GM21825 (cell line): ENCODE data around the gene SCFD1.
"Not testable (repeated sequence)": the region's sequence is repeated elsewhere in the genome, so short reads cannot be mapped to it uniquely, and the experiment has no call there.

Source experiments
- ATAC-seq: cut with Tn5 transposase; IDR thresholded peaks from one replicate; pipeline ENCODE4 v1.9.1; 2021; ENCODE audit warnings: mild to moderate bottlenecking, moderate library complexity; ENCODE audit not compliant: unreplicated experiment

Gene SCFD1

GRCh38 chr14:30669594-30669993, 47.5 kb downstream of the SCFD1 start:
- ATAC-seq, result no peak

DNA sequence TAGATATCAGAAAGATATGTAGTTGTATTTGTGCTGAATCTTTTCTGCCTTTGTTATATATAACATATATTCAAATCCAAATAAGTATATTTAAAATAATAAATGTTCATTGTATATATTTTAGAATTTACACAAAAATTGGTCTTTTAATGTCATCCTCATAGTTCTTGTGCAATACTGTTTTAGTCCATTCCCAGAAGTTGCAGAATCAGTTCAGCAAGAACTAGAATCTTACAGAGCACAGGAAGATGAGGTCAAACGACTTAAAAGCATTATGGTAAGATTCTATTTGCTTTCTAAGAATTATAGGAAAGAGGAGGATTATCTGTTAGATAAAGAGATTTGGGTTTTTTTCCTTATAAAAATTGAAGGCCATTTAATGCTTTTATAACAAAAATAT, 51.0 kb downstream of the SCFD1 start:
- ATAC-seq, result no peak

GRCh38 chr14:30678926-30679431, 56.9 kb downstream of the SCFD1 start:
- ATAC-seq, result no peak

DNA sequence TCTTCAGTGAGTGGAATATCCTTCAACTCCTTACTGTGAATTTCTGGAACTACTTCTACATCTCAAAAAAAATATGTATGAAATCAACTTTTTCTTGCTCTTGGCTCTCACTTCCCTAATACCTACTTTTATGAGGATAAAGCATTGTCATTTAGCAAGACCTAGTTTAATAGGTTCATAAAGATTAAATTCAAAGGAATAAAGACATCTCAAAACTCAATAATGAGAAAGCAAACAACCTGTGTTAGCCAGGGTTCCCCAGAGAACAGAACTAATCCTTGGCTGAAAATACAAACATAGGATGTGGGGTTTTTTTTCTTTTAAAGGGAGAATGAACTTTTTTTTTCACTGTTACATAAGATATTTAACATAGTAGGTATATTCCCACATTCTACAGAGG, 57.9 kb downstream of the SCFD1 start:
- no peak for ATAC-seq

- not testable (repeated sequence) for ATAC-seq
Measured at GRCh38 chr14:30680776-30681175, 58.7 kb downstream of the SCFD1 start.

DNA sequence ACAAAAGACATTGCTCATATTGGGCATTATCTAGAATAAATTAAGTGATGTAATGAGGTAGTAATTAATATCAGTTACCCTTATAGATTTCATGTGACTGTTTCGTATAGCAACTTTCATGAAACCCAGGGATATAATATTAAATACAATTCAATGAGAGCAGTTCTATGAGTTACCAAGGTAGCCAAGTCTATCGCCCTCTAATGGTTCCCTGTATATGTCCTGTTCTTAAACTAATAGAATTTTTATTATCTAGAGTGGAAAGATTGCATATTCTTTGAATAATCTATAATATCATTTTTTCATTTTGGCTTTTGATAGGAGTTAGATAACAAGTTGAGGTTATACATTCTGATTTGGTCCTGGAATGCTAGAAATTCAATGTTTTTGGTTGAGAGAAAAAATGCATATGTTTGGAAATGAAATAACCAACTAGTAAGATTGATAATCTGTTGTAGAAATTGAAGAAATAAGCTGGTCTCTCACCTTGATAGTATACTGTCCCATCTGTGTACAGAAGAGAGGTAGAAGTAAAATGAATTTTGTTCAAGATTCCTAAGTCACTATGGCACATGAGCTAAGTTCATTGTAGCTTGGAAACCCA, 59.7 kb downstream of the SCFD1 start:
- ATAC-seq, result no peak

DNA sequence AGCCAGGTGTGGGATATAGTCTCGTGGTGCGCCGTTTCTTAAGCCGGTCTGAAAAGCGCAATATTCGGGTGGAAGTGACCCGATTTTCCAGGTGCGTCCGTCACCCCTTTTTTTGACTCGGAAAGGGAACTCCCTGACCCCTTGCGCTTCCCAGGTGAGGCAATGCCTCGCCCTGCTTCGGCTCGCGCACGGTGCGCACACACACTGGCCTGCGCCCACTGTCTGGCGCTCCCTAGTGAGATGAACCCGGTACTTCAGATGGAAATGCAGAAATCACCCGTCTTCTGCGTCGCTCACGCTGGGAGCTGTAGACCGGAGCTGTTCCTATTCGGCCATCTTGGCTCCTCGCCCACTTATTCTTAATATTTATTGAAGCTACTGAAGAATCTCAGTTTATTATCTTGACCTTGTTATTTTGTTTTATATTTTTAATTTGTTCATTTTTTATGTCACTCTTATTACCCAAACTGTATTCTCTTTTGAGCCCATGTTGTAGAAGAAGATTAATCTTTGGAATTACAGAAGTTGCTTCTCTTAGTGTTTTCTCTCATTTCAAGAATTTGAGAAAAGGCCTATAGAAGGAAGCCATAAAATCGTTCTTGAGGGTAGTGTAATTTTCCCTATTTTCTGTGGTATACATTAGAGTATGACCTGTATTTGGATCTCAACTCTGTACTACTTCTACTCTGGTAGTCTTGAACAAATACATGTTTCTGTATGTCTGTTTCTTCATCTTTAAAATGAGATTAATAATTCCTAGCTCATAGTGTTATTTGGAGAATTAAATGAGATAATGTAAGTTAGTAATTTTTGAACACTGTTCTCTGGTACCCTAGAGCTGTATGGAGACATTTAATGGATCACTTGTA, 68.6 kb downstream of the SCFD1 start:
- ATAC-seq, result not testable (repeated sequence)

- ATAC-seq, result no peak
Measured at GRCh38 chr14:30691751-30692398, 69.8 kb downstream of the SCFD1 start.

- no peak for ATAC-seq
Measured at GRCh38 chr14:30692669-30693068, 70.5 kb downstream of the SCFD1 start.

- no peak for ATAC-seq
Measured at GRCh38 chr14:30698463-30698862, 76.3 kb downstream of the SCFD1 start.

- no peak for ATAC-seq
Measured at GRCh38 chr14:30706704-30707103, 84.6 kb downstream of the SCFD1 start.

DNA sequence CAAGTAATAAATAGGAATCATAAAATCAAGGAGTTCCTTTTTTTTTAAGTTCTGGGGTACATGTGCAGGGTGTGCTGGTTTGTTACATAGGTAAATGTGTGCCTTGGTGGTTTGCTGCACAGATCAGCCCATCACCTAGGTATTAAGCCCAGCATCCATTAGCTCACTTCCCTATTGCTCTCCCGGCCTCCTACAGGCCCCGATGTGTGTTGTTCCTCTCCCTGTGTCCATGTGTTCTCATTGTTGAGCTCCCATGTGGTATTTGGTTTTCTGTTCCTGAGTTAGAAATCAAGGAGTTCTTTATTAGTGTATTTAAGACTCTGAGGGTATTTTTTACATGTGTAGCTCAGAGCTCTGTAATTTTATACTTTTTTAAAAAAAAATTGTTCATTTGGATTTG, 86.0 kb downstream of the SCFD1 start:
- ATAC-seq, result no peak

GRCh38 chr14:30709201-30709600, 87.1 kb downstream of the SCFD1 start:
- ATAC-seq, result no peak

DNA sequence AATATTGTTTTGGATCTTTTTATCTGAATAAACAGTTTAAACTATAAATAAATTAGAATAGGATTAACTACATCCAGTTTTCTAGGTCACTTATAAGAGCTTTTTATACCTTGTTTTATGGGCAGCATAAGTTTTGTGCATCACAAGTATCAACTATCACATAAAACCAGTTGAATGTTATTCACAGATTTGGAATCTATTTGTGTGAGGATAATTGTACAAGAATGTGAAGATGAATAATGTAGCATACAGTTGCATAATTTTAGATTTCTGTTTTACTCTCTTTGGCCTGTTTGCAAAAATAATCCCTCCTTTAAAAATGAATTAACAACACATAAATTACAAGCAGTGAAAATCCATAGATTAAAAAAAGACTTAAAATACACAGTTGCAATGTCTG, 88.8 kb downstream of the SCFD1 start:
- ATAC-seq, result no peak

GRCh38 chr14:30719137-30719536, 97.0 kb downstream of the SCFD1 start:
- no peak for ATAC-seq

GRCh38 chr14:30725763-30726162, 103.6 kb downstream of the SCFD1 start:
- no peak for ATAC-seq

DNA sequence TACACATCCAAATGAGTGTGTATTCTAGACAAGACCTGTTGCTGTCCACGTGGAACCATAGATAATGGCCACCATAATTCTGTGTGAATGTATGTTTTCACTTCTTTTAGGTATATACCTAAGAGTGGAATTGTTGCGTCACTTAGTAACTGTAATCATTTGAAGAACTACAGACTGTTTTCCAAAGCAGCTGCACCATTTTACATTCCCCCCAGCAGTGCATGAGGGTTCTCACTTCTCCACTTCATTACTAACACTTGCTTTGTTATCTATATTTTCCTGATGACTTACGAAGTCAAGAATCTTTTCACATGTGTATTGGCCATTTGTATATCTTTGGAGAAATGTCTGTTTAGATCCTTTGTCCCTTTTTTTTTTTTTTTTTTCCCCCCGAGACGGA, 106.4 kb downstream of the SCFD1 start:
- ATAC-seq, result no peak

DNA sequence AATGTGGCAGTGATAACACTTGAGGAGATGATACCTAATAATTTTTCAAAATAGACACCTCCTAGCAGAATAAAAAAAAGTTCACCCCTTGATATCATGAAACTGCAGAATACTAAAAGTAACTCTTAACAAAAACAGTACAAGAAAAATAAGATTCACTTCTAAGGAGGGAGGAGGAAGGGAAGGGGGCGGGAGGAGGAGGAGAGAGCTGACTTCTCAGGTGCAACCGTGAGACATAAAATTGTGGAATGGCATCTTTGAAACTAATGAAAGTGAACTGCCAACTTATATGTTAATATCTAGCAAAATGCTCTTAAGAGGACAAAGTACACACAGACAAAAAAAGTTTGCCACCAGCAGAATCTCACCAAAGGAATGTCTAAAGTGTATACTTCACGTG, 115.8 kb downstream of the SCFD1 start:
- ATAC-seq, result no peak

DNA sequence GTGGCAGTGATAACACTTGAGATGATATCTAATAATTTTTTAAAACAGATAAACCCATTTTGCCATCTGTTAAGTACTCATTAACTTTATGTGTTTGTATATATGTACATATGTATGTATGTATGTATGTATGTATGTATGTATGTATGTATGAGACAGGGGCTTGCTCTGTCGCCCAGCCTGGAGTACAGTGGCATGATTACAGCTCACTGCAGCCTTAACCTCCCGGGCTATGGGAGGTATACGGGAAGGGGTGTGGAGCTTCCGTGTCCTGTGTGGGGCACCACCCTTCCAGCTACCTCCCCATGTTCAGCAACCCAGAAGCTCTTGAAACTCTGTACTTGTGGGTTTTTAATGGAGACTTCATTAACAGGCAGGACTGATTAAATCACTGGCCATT, 116.9 kb downstream of the SCFD1 start:
- ATAC-seq, result no peak

GRCh38 chr14:30748343-30748742, 126.2 kb downstream of the SCFD1 start:
- ATAC-seq, result no peak

DNA sequence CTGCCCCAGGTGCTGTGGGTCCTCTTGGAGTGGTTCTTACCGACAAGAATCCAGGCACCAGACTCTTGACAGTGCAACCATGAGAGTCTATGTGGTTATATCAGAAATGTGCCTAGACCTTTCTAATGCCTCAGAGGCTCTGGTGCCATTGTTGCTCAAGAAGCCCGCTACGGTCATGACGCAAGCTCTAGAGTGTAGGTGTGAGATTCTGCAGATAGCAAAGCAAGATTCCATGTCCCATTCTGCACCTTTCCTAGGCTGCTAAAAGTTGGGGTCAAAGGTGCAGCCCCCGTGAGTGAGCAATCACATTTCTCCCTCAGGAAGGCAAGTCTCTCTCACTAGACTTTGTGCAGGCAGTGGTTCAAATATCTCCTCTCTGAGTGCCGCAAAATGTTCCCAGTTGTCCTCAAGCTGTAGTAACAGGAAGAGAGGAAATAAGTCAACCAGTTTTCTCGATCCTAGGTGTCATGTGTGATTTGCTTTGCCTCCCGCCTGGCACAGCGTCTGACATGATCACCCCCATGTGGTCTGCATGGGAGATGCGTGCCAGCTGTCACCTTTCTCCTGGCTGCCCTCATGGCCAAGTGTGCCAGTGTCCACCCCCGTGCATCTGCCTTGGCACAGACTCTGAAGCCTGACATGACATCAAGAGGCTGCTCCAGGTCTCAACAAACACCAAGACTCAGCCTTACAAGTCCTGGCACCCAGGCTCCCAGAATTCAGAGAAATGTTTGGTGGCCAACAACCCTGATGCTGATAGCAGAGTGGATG, 129.7 kb downstream of the SCFD1 start:
- ATAC-seq, result no peak
